GM18907 (cell line): ENCODE results near the gene COL4A4.
A peak's percentile ranks its signal among the peaks of the same experiment; 100 is the strongest.
"Not testable (repeated sequence)": the region's sequence is repeated elsewhere in the genome, so short reads cannot be mapped to it uniquely, and the experiment has no call there.

Source experiments
- ATAC-seq: cut with Tn5 transposase; IDR thresholded peaks from one replicate; pipeline ENCODE4 v1.9.1; 2021; ENCODE audit warnings: mild to moderate bottlenecking, moderate library complexity; ENCODE audit not compliant: unreplicated experiment

Gene COL4A4

DNA sequence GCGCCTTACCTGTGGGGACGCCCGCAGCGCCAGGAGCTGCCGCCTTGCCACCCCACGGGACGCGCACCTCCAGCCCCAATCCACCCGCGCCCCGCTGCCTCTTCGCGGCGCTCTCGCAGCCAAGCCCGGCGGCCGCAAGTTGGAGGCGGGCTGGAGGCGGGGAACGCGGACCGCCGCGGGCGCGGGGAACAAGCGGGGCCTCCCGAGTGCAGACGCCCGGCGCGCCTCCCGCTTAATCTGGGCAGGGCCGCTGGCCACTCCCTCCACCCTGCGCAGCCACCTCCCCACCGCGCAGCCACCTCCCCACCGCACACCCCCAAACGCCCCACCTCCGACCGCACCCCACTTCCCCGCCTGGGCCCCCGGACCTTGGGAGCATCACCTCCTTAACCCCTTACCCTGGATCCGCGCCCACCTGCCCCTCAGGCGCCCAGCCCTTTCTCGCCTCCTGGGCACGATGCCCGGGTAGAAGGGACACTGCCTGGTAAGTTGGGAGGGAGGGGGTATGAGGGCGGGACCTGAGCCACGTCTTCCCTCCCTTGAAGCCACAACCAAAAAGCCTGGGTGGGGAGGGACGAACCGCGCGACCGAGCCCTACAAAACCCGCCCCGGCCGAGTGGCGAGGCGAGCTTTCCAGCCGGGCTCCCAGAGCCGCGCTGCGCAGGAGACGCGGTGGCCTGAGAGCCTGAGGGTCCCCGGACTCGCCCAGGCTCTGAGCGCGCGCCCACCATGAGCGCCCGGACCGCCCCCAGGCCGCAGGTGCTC lies at the start of gene COL4A4, which contains the start of gene COL4A3:
Gene COL4A4, minus strand, starts transcription at position 208 of the 765 bp plus-strand sequence. CDS start 16,722 bp downstream, outside the sequence.
Gene COL4A3, plus strand, starts transcription at position 627 of the 765 bp plus-strand sequence. Its CDS starts 103 bp downstream, at position 730.
- peak; percentile 52 for ATAC-seq

DNA sequence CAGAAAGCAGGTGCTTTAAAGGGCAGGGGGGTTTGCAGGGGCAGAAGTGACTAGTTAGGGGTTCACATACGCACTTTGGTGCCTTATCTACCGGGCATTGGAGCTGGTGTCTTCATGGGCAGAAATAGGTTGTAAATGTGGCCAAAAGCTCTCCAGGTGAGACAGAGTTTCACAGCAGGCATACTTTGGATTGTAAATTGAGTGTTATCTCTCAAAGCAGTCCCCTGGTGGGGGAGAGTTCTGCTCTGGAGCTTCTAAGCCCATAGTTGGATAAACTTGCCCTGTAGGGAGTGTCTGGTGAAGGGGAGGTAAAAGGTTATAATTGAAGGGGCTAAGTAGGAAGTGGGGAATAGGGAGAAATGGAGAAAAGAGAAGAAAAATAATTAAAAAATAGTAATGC lies 43.6 kb upstream of the COL4A4 start:
- ATAC-seq: no peak

DNA sequence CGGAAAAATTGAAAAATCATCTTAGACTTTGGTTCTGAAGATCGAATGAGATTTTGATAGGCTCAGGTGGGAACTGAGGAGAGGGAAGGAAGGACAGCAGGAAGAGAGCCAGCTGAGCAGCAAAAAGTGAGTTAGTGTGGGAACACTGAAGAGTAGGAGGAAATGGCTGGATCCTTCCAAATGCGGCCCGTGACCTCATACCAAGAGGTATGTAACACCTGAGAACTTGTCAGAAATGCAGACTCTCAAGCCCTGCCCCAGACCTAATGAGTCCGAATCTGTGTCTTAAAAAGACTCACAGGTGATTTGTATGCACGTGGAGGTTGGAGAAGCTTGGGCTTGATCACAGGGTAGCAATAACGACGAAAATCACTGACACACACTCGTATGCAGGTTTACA lies 42.4 kb upstream of the COL4A4 start:
- ATAC-seq: no peak

DNA sequence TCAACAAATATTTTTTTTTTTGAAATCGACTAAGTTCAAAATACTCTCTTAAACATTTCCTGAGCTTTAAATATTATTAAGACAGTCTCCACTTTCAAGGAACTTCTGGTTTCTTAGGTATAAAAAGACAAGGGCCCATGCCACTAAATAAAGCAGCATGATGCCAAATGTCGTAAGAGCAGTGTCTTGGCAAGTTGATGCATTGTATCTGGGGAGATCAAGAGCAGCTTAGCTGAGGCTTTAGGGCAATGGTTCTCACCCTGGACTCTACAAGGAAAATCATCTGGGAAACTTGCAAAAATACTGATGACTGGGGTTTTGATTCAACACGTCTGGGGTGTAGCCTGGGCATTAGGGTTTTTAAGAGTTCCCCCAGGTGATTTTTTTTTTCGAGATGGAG lies 41.7 kb upstream of the COL4A4 start:
- ATAC-seq: no peak

DNA sequence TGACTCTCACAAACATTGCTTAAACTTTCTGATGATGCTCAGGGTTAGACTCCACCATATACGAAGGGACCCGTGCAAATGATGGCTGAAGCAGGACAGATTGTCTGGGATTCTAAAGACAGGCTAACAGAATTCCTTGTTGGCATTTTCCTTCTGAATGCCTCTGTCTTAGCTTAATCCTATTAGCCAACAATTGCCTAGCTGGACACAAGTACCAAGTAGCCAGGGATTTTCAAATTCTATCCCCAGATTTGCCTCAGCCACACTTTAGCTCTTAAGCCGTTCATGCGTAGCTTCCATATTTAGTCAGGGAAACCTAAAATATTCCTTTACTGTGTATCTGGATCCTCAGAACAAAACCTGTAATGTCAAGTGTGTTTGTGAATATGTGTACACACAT lies 40.4 kb upstream of the COL4A4 start:
- ATAC-seq: no peak

DNA sequence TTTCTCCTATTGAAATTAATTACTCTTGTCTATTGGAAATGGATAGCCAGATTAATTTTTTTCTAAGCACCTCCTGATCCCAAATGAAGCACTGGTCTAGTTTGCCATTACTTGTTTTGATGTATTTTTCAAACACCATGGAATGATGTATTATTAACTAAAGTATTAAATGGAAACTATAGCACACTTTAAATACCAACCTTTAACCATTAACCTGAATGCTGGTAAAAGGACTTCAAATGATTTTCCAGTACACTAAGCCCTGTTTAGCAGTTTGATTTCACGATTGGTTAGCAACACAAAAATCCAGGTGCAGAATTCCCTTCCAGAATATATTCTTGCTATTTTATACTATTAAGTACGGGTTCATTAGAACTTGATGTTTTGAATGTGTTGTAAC lies 37.8 kb upstream of the COL4A4 start:
- ATAC-seq: no peak

DNA sequence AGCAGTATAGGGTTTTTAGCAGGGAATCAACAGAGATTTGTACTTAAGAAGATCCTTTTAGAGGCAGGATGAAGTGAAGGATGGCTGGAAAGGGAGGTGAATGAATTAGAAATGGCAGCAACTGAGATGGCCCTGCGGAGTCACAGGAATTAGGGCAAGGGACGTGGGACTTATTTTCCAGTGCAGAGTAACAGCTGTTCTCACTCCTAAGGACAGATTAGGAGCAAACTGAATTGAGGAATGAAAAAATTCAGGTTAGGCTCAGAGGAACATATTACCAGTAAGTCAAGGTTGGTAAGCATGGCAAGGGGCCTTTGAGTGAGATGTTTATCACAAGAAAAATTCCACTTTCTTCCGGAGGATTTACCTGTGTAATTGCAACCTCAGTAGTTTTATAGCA lies 34.9 kb upstream of the COL4A4 start:
- ATAC-seq: no peak

GRCh38 chr2:227194219-227194618 lies 30.2 kb upstream of the COL4A4 start:
- ATAC-seq: no peak

DNA sequence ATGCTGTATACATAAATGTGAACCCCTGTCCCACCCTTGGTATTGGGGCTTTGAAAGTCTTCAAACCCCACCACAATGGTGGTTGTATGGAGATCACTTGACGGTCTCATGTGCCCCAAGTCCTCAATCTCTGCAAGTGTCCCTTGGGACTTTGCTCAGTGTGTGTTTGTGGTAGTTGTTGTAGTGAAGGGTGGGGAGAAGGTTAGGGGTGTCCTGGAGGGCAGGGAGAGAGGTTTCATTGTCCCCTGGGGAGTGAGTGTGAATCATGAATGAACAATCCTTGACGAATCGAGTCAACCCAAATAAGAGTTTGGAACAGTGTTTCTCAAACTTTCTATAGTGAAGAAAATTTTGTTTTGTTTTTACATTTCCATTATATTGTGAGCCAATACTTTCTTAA lies 28.5 kb upstream of the COL4A4 start:
- ATAC-seq: no peak

DNA sequence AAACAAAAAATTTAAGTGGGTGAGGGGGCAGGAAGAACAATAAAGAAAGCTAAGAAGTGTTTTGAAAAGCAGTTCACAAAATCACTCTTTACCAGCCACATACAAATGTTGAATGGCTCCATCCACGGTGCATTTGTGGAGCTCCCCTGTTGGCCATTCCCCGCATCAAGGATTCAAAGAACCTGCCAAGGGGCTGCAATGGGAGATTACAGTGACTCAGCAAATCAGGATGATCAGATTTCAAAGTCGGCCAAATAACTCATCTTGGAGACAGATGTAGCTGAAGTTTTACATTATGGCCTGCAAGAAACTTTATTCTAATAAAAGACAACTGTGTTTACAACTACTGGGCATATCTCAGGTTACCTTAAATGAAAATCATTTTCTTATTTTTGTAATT lies 27.4 kb upstream of the COL4A4 start:
- ATAC-seq: no peak

DNA sequence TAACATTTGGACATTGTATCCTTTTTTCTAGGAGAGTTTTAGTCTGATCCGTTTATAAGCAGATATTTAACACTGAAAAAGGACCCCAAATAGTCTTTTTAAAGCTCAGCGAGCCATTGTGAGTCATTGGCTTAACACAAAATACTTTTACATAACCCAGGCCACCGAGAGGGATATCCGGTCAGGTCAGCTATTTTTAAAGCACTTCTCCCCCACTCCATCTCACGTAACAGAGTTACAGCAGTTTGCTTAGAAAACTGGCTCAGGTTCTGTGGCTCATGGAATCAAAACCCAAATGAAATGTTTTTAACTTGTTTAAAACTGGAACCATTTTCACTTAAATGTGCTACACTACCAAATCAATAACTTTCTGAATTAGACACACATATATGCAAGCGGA lies 24.3 kb upstream of the COL4A4 start:
- ATAC-seq: peak; percentile 67

DNA sequence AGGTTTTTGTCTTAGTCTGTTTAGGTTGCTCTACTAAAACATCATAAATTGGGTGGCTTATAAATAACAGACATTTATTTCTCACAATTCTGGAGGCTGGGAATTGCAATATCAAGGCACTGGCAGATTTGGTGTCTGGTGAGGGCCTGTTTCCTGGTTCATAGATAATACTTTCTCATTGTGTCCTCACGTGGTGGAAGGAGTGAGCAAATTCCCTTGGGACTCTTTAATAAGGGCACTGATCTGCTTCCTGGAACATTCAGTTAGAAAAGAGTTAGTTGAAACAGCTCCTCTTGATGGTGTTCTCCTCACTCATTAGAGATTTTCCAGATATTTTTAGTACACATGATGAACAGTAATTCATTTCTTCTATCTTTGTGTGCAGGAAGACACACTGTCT lies 22.7 kb upstream of the COL4A4 start:
- no peak for ATAC-seq

- ATAC-seq: no peak
Observed at GRCh38 chr2:227185615-227186232, 21.7 kb upstream of the COL4A4 start.

- ATAC-seq: no peak
Observed at GRCh38 chr2:227183657-227184367, 19.8 kb upstream of the COL4A4 start.

- no peak for ATAC-seq
Observed at GRCh38 chr2:227182765-227183164, 18.8 kb upstream of the COL4A4 start.

- no peak for ATAC-seq
Observed at GRCh38 chr2:227180770-227181169, 16.8 kb upstream of the COL4A4 start.

DNA sequence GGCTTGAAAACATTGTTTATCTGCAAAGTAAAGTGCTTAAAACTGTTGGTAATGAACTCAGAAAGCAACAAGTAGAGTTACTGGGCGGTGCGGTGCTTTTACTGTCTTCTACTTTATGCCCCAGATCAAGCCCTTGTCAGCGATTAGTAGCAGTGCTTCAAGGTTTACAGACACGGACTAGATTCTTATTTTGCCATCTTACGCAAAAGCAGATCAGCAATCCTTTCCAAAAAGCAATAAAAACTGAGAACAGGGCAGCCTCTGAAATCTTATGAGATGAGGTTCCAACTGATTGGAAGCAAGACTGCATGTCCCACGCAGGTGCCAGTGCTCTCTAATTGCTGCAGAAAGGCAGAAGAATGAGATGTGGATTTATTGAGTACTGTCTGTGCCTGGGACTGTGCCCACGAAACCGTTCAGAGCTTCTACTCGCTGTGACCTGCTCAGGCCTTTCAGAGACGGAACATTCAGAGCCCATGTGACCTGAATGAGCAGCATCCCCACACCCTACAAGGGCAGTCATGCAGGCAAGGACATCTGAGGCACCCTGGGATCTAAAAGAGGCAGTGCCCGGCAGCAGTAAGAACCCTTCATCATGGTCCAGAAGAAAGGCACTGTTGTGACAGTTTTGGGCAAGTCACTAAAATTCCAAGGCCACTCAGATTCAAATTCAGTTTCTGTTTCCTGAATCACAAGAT lies 16.1 kb upstream of the COL4A4 start:
- ATAC-seq: no peak

GRCh38 chr2:227177592-227178336 lies 13.8 kb upstream of the COL4A4 start:
- no peak for ATAC-seq

DNA sequence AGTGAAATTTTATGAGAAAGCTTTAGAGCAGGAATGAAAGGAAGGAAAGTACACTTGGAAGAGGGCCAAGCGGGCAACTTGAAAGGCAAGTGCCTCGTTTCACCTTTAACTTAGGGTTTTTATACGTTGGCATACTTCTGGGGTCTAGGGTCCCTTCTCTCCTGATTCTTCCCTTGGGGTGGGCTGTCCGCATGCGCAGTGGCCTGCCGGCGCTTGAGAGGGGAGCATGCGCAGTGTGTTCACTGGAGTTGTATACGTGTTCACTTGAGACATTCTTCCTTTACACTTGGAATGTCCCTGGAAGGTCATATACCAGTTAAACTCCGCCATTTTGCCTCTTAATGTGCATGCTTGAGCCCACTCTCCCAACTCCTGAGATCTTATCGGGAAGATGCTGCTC lies 7.8 kb upstream of the COL4A4 start:
- ATAC-seq: not testable (repeated sequence)

GRCh38 chr2:227164763-227165291 lies 822 bp upstream of the COL4A4 start:
- peak; percentile 77 for ATAC-seq
